Muscle of back (tissue), 11 donors: ENCODE results near the gene CAMTA1. TPM values are rescaled to one million over a fixed set of nuclear protein-coding genes. Genes with fewer than 3 reads are reported as not detected.

Source experiments
- DNase-seq, 3 donors: peaks; one replicate each; pipeline versions ENCODE4 v3.0.0 to v3.0.0-alpha.2; 2013
- polyA plus RNA-seq, 10 donors: library from polyadenylated mRNA; unstranded; fragments of 120-200 nt; gene quantifications; one replicate each; pipeline ENCODE4 v1.2.1, GENCODE V29; 2013; ENCODE audit not compliant: insufficient read length in 10 of 10

The CAMTA1 gene
- polyA plus RNA-seq, 10 donors = 36.4 to 49.7 (median 44.0) TPM

DNA sequence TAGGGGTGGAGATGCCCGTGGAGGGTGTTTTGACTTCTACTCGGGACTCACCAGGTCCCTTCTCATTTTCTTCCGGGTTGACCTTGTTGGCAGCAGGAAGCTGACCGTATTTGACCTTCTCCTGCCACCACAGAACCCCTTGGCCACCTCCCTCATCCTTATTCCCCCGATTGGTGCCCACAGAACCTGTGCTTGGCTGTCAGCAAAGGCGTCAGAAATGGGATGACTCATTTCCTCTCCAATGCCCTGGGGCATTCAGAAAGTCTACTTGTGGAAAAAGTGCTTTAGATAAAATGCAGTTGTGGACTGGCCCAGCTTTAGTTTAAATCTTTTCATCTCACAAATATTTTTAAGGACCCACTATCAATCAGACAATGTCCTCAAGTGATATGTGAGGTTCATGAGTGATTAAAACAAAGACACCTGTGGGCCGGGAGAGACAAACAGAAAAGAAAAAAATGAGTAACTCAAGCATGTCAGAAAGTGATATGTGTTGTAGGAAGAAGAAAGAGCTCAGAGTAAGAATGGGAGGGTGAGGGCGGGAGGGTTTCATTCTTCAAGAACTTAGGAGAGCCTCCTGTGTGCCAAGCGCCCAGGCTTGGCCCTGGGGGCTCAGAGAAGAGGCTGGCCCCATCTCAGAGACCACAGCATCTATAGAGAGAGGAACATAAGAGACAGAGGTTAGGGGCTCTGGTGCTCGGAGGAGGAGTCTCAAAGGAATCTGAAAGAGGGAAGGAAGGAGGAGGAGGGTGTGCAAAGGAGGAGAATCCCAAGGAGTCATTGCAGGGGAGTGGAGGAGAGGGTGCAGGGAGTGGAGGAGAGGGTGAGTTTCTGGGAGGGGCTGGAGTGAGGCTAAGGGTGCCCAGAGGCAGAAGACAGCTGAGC lies 764.3 kb downstream of the CAMTA1 start:
- DNase-seq = peak in 2 of 3 donors; percentile 55 to 57

- no peak for DNase-seq
Measured at GRCh38 chr1:7550261-7550865, 765.1 kb downstream of the CAMTA1 start.

GRCh38 chr1:7550981-7551380 lies 765.7 kb downstream of the CAMTA1 start:
- DNase-seq = no peak

GRCh38 chr1:7551442-7551841 lies 766.2 kb downstream of the CAMTA1 start:
- DNase-seq = no peak

DNA sequence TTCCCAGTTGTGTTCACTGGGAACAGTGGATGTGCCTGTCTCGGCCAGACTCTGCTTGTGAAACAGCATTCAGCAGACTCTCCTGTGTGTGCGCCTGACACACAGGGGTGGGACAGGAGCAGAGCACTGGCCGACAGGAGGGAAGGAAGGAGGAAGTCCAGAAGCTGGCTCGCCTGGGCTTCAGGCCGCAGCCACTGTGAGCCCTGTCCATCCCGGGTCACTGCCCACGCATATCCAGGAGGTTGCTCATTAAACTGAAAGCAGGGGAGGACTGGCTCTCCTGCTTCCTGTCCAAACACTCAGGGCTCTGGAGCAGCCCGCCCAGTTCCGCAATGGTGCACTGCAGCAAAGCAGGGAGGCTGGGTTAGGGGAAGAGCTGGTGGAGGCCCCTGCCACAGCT lies 767.1 kb downstream of the CAMTA1 start:
- no peak for DNase-seq

DNA sequence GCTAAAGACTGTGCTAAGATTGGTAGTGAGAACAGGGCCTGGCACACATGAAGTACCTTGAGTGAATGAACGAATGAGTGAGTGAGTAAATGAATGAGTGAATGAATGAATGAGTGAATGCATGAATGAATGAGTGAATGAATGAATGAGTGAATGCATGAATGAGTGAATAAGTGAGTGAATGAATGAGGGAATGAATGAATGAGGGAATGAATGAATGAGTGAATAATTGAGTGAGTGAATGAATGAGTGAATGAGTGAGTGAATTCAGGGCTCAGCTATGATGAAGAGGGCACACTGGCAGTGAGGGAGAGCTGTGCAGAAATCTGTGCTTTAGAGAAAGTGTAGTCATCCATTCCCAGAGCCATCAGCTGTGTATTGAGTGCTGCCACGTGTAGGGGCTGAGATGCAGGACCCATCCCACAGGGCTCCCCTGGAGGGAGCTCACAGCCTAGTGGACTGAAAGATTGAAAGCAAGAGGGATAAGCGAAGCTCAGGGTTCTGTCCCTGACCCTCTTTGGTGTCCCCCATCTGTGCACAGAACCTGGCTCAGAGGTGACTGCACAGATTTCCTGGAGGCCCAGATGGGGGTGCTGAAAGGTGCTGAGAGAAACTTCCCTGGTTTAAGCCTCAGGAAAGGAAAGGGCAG lies 767.9 kb downstream of the CAMTA1 start:
- DNase-seq = no peak

DNA sequence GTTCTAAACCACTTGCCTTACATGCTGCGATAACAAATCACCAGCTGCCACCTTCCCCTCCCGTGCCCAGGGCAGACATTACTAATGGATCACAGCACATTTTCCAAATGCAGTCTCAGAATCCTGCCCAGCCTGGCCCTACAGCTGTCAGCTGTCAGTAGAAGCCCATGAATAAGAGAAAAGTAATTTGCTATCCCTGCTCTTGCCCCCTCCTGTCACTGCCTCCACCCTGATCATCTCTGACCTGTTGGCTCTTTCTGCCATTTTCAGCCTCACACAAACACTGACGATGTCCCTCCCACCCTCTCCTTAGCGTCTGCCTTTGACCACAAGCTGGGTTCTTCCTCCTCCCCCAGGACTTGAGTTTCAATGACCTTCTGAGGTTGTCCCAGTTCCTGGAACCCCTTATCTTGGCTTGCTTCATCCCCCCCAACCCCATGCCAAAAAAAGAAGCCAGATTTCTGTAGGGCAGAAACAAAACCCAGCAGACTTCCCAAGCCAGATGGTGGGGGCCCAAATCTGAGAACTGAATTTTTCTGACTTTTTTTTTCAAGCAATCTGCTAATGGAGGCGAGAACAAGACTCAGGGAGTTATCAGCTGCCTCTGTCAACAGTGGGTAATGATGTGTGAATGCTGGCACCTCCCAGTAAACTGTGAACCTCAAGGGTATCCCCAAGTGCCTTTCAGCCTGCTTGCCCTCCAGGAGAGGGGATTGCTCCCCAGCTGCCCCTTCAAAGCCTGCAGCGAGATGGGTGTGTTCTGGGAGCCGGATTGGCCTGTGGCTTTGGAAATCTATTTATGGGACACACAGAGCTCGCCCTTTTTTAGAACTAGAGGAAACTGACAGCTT lies 769.4 kb downstream of the CAMTA1 start:
- no peak for DNase-seq

GRCh38 chr1:7555391-7556185 lies 770.3 kb downstream of the CAMTA1 start:
- DNase-seq = no peak

GRCh38 chr1:7557301-7557891 lies 772.1 kb downstream of the CAMTA1 start:
- peak in 2 of 3 donors; percentile 38 to 77 for DNase-seq

GRCh38 chr1:7558041-7558461 lies 772.8 kb downstream of the CAMTA1 start:
- DNase-seq = no peak

DNA sequence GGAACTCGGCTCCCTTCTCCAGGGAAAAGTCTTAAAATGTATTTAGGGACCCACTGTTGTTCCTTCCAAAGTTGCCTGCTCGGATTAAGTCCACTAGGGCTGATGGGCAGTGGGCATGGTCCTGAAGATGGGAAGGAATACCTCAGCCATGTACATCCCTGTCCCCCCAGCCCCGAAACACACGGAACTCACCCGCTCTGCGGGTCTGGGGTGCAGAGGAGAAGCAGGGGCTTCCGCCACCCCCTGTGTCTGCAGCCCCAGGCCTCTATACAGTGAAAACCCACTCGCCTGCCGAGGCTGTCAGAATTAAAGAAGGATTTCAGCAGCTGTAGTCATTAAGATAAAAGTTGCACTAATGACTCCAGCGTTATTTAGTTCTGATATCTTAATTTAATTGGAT lies 773.2 kb downstream of the CAMTA1 start:
- DNase-seq = no peak

- no peak for DNase-seq
Measured at GRCh38 chr1:7558921-7559869, 773.9 kb downstream of the CAMTA1 start.

- DNase-seq = no peak
Measured at GRCh38 chr1:7560128-7560527, 774.9 kb downstream of the CAMTA1 start.

DNA sequence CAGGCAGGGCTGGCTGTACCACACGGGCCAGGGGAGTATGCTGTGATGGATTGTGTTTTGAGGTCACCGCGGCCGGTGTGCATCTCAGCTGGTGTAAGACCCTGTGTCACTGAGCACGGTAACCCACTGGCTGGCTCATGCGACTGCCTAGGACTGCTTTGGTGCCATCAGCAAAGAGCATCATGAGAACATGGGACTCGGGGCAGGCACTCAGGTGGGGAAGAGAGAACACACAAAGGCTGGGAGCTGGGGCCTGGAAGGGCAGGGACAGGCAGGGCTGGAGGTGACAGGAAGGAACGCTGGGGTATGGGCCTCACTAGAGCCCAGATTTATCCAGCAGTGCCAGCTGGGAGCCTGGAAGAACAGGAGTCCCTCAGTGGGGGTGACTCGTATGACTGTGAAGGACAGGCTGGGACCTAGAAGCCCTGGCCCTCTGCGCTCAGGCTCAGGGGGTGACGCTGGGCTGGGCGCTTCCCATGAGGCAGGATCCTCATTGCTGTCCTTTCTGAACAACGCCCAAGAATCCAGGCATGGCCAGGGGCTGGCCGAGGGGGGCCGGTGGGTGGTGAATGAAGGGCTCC lies 775.4 kb downstream of the CAMTA1 start:
- DNase-seq = no peak

DNA sequence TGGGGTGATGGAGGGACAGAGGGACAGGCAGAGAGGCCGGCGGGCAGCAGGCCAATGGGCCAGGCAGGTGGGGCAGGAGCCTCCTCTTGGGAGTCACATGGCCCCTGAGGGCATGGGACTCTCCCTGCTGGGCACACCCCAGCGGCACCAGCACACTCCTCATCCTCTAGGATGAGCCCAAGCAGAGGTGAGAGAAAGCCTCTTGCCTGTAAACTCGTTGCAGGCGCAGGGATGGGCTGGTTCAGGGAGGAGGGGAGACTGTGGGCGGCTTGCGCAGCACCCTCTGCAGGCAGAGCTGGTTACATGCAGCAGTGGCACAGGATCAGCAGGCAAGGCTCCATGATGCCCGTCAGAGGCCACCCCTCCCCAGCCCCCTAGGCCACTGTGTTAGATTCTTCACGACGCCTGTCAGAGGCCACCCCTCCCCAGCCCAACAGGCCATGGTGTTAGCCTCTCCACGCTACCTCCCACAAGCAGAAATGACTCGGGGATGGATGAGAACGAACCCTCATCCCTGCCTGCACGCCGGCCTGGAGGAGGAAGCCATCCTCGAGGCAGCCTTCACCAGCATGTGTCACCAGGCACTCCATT lies 776.2 kb downstream of the CAMTA1 start:
- DNase-seq = no peak

DNA sequence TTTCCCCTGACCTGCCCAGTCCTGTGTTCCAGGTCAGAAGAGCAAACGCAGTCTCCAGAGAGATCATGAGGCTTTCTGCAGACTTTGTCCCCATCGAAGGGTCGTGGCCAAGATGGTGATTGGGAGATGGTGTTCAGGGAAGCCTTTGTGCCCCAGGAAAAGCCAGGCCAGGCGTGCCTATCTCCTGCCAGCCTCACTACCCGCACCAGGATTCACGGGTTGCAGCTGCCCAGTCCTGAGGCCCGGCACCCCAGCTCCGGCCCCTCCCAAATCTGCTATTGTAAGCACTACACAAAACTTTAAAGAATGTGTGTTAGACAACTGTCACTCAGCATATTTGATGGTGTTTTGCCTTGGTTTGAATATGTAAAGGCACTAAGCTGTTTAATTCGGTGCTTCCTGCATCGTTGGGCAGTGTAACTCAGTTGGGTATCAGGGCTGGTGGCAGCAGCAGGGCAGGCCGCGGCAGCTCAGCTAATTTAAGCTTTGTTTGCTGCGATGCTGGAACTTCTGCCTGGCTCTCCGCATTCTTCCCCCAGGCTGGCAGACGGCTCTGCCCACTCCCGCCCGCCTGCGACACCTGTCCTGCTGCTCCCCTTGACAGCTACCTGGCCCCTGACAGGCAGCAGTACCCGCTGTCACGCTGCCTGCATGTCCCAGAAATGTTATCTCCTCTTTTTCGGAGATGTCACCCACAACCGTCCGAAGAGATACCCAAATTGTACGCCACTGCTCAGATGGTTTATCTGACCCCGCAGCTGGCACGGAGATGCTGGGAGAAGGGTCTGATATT lies 776.9 kb downstream of the CAMTA1 start:
- DNase-seq = no peak

DNA sequence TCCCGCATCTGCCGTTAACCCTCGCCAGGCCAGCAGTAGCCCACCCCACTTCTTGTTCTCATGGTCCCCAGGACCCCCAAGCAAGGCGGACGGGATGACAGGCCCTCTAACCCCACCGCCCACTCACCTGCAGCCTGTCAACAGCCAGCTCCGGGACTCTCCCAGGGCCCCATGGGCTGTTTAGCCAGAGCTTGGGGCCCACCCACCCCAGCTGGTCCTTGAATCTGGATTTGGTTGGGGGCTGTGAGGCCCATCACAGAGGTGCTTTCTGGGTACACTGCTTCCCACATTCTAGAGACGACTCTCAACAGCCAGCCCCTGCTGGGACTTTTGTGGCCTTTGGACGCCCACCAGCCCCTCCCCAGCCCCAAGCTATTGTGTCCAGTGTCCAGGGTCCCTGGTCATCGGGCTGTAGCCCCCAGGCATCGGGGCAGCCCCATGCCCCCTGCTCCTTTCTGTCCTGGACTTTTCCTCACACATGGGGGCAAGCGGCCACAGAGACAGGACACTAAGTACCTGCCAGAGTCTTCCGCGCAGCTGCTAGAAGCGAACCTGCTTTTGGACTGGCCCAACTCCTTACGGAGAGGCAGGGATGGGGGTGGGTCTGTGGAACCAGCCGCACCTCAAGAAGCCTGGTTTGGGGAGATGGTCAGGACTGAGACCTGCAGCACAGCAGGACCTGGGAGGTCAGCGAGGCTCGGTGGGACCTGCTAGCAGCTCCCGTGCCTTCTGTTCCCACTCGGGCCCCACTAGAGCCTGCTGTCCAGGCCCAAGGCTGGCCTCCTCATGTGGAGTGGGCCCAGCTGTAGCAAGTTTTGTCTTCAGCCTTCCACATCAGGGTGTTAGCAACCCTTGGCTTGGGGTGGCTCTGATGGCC lies 777.7 kb downstream of the CAMTA1 start:
- no peak for DNase-seq
